ENCODE data around the gene IRAK3.

GRCh38 chr12:66289485-66289884 is 100.5 kb downstream of the IRAK3 start:
- TF ChIP-seq CTCF (IDR thresholded peaks at IDR 0.05; ENCODE audit: poor library complexity): no peak
- TF ChIP-seq EZH2 (IDR thresholded peaks at IDR 0.05; ENCODE audit: borderline replicate concordance): no peak
